Effector memory CD4-positive, alpha-beta T cell (primary cell): ENCODE results near the gene DUSP16.
"Not testable (repeated sequence)": the region's sequence is repeated elsewhere in the genome, so short reads cannot be mapped to it uniquely, and the experiment has no call there.

Experiments
- DNase-seq, 3 donors: peaks; one replicate each; pipeline ENCODE4 v3.0.0-alpha.2; 2020
- H3K27ac ChIP-seq: 2 replicates; pipeline ENCODE4 v1.7.0; 2013; ENCODE audit warnings: mild to moderate bottlenecking, low read length, moderate library complexity; ENCODE audit not compliant: insufficient read depth, poor library complexity, severe bottlenecking
- H3K27me3 ChIP-seq: replicated peaks from 2 replicates; pipeline ENCODE4 v1.7.0; 2013; ENCODE audit warnings: mild to moderate bottlenecking, low read length; ENCODE audit not compliant: insufficient read depth, control insufficient read depth, poor library complexity, severe bottlenecking
- H3K36me3 ChIP-seq: 2 replicates; pipeline ENCODE4 v1.7.0; 2013; ENCODE audit warnings: mild to moderate bottlenecking, low read length, moderate library complexity; ENCODE audit not compliant: control insufficient read depth, insufficient read depth
- H3K4me1 ChIP-seq: 2 replicates; pipeline ENCODE4 v1.7.0; 2013; ENCODE audit warnings: low read length, mild to moderate bottlenecking; ENCODE audit not compliant: control insufficient read depth, insufficient read depth, poor library complexity, severe bottlenecking
- H3K4me3 ChIP-seq: 2 replicates; pipeline ENCODE4 v1.7.0; 2013; ENCODE audit warnings: low read length, low read depth, mild to moderate bottlenecking; ENCODE audit not compliant: insufficient read depth, poor library complexity, severe bottlenecking
- H3K9me3 ChIP-seq: 2 replicates; pipeline ENCODE4 v1.7.0; 2013; ENCODE audit warnings: mild to moderate bottlenecking, low read length, moderate library complexity; ENCODE audit not compliant: control insufficient read depth

The DUSP16 gene

DNA sequence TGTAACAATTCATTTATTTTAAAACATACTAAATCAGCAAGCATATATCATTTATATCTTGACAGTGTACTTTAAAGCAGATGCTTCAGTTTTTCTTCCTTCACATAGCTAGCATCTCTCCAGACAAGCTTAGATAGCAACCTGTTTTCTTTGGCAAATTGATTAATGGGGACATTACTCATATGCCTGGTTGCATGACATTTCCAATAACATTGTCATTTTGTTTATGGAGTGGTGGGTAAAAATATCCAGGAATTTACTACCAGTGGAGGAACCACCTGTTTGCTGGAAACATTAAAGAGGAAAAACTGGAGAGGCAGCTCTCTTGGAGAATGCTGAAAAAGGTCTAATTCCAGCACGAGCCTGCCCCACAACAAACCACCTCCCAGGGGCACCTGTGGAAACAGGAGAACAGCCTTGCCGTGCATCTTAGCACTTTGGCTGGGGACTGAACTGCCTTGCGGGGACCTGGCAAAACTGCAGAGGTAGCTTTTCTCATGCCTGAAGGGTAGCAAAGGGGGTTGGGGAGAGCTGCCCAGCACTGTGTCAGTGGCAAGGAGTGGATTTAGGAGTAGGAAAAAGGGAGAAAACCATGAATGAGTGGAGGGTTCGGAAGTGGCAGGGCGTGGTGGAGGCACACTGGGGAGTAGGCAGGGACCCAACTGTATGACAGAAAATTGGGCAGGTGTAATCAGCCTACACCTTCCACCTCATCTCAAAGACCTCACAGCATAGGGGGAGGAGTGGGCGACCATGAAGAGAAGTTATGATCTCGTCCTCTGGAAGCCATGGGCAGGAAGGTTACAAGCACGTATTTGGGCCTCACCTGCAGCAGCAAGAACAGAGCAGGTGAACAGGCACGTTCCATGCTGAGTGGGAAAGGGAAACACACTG lies 37.3 kb upstream of the DUSP16 start:
- no peak for DNase-seq
- H3K36me3 ChIP-seq = no peaks in the 10 kb centered on the region
- H3K9me3 ChIP-seq = no peaks in the 10 kb centered on the region
- no peaks in the 10 kb centered on the region for H3K27me3 ChIP-seq
- H3K4me1 ChIP-seq = no peaks in the 10 kb centered on the region
- H3K27ac ChIP-seq = no peak overlapping the region
- H3K4me3 ChIP-seq = no peak overlapping the region

- no peaks in the 10 kb centered on the region for H3K9me3 ChIP-seq
- no peaks in the 10 kb centered on the region for H3K36me3 ChIP-seq
- H3K27ac ChIP-seq = no peak overlapping the region
- no peak for DNase-seq
- H3K4me3 ChIP-seq = no peak overlapping the region
- H3K4me1 ChIP-seq = no peaks in the 10 kb centered on the region
- H3K27me3 ChIP-seq = no peaks in the 10 kb centered on the region
These were observed 36.2 kb upstream of the DUSP16 start for GRCh38 chr12:12598864-12599263.

- H3K36me3 ChIP-seq, H3K27ac ChIP-seq, H3K27me3 ChIP-seq, H3K9me3 ChIP-seq, H3K4me1 ChIP-seq, DNase-seq, H3K4me3 ChIP-seq: not testable (repeated sequence)
These were observed 33.9 kb upstream of the DUSP16 start for GRCh38 chr12:12596598-12596997.

GRCh38 chr12:12595929-12596328 lies 33.3 kb upstream of the DUSP16 start:
- H3K4me3 ChIP-seq, H3K9me3 ChIP-seq, H3K27me3 ChIP-seq, DNase-seq, H3K36me3 ChIP-seq, H3K4me1 ChIP-seq, H3K27ac ChIP-seq: not testable (repeated sequence)

DNA sequence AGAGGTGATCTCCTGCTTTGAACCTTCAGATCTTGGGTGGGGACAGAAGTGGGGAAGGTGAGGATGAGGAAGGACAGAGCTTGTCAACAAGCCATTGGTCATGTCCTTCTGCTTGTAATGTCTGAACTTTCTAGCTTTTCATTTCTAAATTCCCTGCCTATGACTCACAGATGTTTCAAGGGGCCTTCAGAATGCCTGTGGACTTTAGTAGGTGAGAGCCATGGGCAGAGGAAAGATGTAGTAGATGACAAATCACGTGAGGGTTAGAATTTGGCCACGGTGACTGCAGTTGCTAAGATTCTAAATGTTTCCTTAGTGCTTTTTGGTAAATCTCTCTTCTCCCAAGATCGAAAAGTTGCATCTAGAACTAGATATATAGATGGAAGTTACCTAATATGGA lies 30.3 kb upstream of the DUSP16 start:
- H3K4me1 ChIP-seq = no peaks in the 10 kb centered on the region
- no peaks in the 10 kb centered on the region for H3K36me3 ChIP-seq
- no peaks in the 10 kb centered on the region for H3K9me3 ChIP-seq
- DNase-seq = no peak
- no peak overlapping the region for H3K27ac ChIP-seq
- no peaks in the 10 kb centered on the region for H3K27me3 ChIP-seq
- H3K4me3 ChIP-seq = no peak overlapping the region

DNA sequence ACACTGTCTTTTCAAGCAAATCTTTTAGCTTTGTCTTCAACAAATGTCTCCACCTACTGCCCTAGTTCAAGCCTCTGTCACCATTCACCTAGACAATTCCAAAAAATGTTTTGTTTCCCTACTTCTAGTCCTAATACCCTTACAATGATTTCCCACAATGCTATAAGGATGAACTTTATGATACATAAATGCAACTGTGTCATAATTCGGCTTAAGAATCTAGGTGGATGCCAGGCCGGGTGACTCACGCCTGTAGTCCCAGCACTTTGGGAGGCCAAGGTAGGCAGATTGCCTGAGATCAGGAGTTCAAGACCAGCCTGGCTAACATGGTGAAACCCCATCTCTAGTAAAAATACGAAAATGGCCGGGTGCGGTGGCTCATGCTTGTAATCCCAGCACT lies 28.3 kb upstream of the DUSP16 start:
- H3K36me3 ChIP-seq = no peaks in the 10 kb centered on the region
- H3K27me3 ChIP-seq = no peaks in the 10 kb centered on the region
- H3K4me1 ChIP-seq = no peaks in the 10 kb centered on the region
- DNase-seq = no peak
- H3K9me3 ChIP-seq = no peaks in the 10 kb centered on the region
- no peak overlapping the region for H3K27ac ChIP-seq
- H3K4me3 ChIP-seq = no peak overlapping the region

- H3K27ac ChIP-seq, H3K4me3 ChIP-seq, DNase-seq, H3K4me1 ChIP-seq, H3K27me3 ChIP-seq, H3K9me3 ChIP-seq, H3K36me3 ChIP-seq: not testable (repeated sequence)
These were observed 25.8 kb upstream of the DUSP16 start for GRCh38 chr12:12588436-12588835.

DNA sequence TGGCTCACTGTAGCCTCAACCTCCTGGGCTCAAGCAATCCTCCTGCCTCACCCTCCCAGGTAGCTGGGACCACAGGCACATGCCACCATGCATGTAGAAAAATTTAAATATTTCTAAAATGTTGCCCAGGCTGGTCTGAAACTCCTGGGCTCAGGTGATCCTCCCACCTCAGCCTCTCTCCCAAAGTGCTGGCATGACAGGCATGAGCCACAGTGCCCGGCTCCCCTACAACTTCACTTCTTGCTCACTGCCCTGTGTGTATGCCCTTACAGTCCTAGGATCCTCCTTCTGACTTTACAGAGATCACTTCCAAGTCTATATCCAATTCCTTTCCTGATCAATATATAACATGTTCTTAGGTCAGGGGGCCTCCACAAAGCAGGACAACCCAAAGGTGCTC lies 25.2 kb upstream of the DUSP16 start:
- no peak overlapping the region for H3K27ac ChIP-seq
- no peaks in the 10 kb centered on the region for H3K27me3 ChIP-seq
- H3K36me3 ChIP-seq = no peaks in the 10 kb centered on the region
- no peaks in the 10 kb centered on the region for H3K4me1 ChIP-seq
- no peak overlapping the region for H3K4me3 ChIP-seq
- no peak for DNase-seq
- no peaks in the 10 kb centered on the region for H3K9me3 ChIP-seq

DNA sequence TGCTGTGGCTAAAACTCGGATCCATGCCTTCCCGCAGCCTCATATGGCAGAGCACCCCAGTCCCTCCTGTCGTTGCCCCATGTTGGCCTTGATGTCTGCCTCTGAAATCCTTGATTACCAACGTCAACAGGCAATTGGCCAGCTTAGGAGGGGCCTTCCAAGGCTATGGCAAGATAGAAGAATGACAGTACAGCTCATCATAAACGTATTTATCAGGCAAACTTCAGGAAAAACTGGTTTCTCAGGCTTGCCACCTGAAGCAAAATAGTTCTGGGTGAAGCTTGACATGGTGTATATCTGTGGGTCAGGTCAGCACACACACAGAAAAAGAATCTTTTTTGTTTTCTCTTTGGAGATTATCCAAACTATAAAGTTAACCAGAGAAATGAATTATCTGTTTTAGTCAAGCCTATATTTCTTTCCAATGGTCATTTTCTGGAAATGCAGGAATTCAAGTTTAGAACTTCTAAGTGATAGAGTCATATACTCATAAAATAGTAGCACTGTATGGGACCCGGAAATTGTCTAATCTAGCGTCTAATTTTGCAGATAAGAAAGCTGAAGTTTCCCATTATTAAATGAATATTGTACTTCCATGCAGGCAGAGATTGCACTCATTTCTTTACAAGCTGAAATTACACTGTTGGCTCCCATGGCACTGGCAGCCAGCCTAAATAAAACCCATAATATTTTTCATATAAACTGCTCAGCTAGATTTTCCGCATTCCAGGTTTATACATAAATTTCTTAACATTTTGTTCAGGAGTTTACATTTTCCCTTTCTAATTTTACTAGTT lies 24.4 kb upstream of the DUSP16 start:
- H3K27me3 ChIP-seq = no peaks in the 10 kb centered on the region
- H3K9me3 ChIP-seq = no peaks in the 10 kb centered on the region
- no peaks in the 10 kb centered on the region for H3K36me3 ChIP-seq
- no peak for DNase-seq
- no peak overlapping the region for H3K27ac ChIP-seq
- no peaks in the 10 kb centered on the region for H3K4me1 ChIP-seq
- H3K4me3 ChIP-seq = no peak overlapping the region
